ENCODE measurements around the gene RAB11FIP3.

RAB11FIP3 gene

DNA sequence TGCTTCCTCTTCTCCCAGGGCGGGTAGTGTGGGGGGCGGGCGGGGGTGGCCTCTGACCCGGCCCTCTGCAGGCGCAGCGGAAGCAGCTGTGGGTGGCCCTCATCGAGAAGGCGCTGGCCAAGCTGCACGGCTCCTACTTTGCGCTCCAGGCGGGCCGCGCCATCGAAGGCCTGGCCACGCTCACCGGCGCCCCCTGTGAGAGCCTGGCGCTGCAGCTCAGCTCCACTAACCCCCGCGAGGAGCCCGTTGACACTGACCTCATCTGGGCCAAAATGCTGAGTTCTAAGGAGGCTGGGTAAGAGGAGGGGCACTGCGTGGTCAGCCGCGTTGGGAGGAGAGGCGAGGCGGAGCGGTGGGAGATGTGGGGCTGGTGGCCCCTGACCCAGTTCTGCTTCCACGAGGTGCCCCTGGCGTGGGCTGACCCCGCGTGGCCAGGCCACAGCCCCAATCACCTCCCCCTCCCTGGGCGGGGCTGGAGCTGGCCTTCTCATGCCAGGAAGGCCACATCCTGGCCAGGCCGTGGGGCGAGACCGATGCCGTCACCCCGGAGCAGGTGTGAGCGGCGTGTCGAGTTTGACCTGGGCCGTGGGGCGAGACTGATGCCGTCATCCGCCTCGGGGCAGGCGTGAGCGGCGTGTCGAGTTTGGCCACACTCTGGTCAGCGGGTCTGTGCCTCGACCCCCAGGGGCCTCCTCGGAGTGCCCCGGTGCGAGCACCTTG is 124.3 kb downstream of the RAB11FIP3 start:
- Histone ChIP-seq H2AFZ (ENCODE audit: low read length) (no peak overlapping the region), H3K79me2 (ENCODE audit: low read length) (peaks cover 10% of the 10 kb centered on the region; the same call in 1 of the 2 replicates), H3K9me3 (replicated peaks; ENCODE audit: insufficient read depth, low read length) (no peaks in the 10 kb centered on the region), H3K27me3 (replicated peaks; ENCODE audit: insufficient read depth, low read length) (no peaks in the 10 kb centered on the region), H4K20me1 (ENCODE audit: insufficient read depth, low read length) (no peaks in the 10 kb centered on the region), H3K27ac (ENCODE audit: low read length) (no peak overlapping the region), H3K9me2 (replicated peaks; ENCODE audit: insufficient read depth, low read length) (no peaks in the 10 kb centered on the region), H3K36me3 (replicated peaks; ENCODE audit: insufficient read depth, low read length) (no peaks in the 10 kb centered on the region), H3K4me2 (ENCODE audit: low read depth, low read length) (no peak overlapping the region), H3K9ac (ENCODE audit: low read length) (no peak overlapping the region), H3F3A (ENCODE audit: insufficient read depth, low read length) (no peaks in the 10 kb centered on the region), H3K4me3 (ENCODE audit: low read length) (no peak overlapping the region), H3K4me1 (ENCODE audit: low read length) (no peaks in the 10 kb centered on the region)
- TF ChIP-seq EZH2phosphoT487 (IDR thresholded peaks at IDR 0.05; ENCODE audit: low read length) (no peak), EZH2 (optimal IDR thresholded peaks at IDR 0.05; ENCODE audit: low read depth, low read length) (no peak)
- TF ChIP-seq, protein P1, sequence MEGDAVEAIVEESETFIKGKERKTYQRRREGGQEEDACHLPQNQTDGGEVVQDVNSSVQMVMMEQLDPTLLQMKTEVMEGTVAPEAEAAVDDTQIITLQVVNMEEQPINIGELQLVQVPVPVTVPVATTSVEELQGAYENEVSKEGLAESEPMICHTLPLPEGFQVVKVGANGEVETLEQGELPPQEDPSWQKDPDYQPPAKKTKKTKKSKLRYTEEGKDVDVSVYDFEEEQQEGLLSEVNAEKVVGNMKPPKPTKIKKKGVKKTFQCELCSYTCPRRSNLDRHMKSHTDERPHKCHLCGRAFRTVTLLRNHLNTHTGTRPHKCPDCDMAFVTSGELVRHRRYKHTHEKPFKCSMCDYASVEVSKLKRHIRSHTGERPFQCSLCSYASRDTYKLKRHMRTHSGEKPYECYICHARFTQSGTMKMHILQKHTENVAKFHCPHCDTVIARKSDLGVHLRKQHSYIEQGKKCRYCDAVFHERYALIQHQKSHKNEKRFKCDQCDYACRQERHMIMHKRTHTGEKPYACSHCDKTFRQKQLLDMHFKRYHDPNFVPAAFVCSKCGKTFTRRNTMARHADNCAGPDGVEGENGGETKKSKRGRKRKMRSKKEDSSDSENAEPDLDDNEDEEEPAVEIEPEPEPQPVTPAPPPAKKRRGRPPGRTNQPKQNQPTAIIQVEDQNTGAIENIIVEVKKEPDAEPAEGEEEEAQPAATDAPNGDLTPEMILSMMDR (IDR thresholded peaks at IDR 0.05; ENCODE audit: low read length) = no peak
- DNase-seq = no peak

DNA sequence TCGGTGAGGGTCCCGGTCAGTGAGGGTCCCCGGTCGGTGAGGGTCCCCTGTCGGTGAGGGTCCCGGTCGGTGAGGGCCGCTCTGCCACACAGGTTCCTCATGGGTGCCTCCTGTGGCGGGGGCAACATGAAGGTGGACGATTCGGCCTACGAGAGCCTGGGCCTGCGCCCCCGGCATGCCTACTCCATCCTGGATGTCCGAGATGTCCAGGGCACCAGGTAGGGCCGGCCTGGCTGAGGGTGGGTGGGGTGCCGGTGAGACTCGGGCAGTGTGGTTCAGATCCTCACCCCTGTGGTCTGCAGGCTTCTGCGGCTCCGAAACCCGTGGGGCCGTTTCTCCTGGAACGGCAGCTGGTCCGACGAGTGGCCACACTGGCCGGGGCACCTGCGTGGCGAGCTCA is 125.8 kb downstream of the RAB11FIP3 start:
- no peak overlapping the region for H2AFZ ChIP-seq (ENCODE audit: low read length)
- H3K9me2 ChIP-seq (replicated peaks; ENCODE audit: insufficient read depth, low read length) = no peaks in the 10 kb centered on the region
- H4K20me1 ChIP-seq (ENCODE audit: insufficient read depth, low read length) = no peaks in the 10 kb centered on the region
- no peak overlapping the region for H3K4me2 ChIP-seq (ENCODE audit: low read depth, low read length)
- no peak for DNase-seq
- peaks cover 2% of the 10 kb centered on the region; the same call in 1 of the 2 replicates for H3K79me2 ChIP-seq (ENCODE audit: low read length)
- no peaks in the 10 kb centered on the region for H3K4me1 ChIP-seq (ENCODE audit: low read length)
- H3K27ac ChIP-seq (ENCODE audit: low read length) = no peak overlapping the region
- H3K36me3 ChIP-seq (replicated peaks; ENCODE audit: insufficient read depth, low read length) = no peaks in the 10 kb centered on the region
- no peaks in the 10 kb centered on the region for H3K9me3 ChIP-seq (replicated peaks; ENCODE audit: insufficient read depth, low read length)
- no peak overlapping the region for H3K4me3 ChIP-seq (ENCODE audit: low read length)
- H3K27me3 ChIP-seq (replicated peaks; ENCODE audit: insufficient read depth, low read length) = peaks cover 2% of the 10 kb centered on the region
- TF ChIP-seq EZH2 (optimal IDR thresholded peaks at IDR 0.05; ENCODE audit: low read depth, low read length) (no peak), EZH2phosphoT487 (IDR thresholded peaks at IDR 0.05; ENCODE audit: low read length) (no peak)
- TF ChIP-seq, protein P1 (IDR thresholded peaks at IDR 0.05; ENCODE audit: low read length) = no peak
- no peaks in the 10 kb centered on the region for H3F3A ChIP-seq (ENCODE audit: insufficient read depth, low read length)
- no peak overlapping the region for H3K9ac ChIP-seq (ENCODE audit: low read length)

DNA sequence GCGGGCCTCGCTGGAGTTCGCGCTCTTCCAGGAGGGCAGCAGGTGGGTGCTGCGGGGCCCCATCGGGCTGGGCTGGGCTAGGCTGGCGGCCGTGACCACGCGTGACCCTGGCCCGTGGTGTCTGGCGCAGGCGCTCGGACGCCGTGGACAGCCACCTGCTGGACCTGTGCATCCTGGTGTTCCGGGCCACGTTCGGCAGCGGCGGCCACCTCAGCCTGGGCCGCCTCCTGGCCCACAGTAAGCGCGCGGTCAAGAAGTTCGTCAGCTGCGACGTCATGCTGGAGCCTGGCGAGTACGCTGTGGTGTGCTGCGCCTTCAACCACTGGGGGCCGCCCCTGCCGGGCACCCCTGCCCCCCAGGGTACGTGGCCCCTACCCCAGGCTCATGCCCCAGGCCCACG is 126.7 kb downstream of the RAB11FIP3 start:
- H3K4me1 ChIP-seq (ENCODE audit: low read length) = no peaks in the 10 kb centered on the region
- H3K27me3 ChIP-seq (replicated peaks; ENCODE audit: insufficient read depth, low read length) = peaks cover 12% of the 10 kb centered on the region
- no peaks in the 10 kb centered on the region for H3F3A ChIP-seq (ENCODE audit: insufficient read depth, low read length)
- no peaks in the 10 kb centered on the region for H3K9me3 ChIP-seq (replicated peaks; ENCODE audit: insufficient read depth, low read length)
- no peaks in the 10 kb centered on the region for H3K79me2 ChIP-seq (ENCODE audit: low read length)
- H4K20me1 ChIP-seq (ENCODE audit: insufficient read depth, low read length) = no peaks in the 10 kb centered on the region
- DNase-seq = no peak
- TF ChIP-seq EZH2phosphoT487 (IDR thresholded peaks at IDR 0.05; ENCODE audit: low read length) (no peak), EZH2 (optimal IDR thresholded peaks at IDR 0.05; ENCODE audit: low read depth, low read length) (no peak)
- TF ChIP-seq, protein P1 (IDR thresholded peaks at IDR 0.05; ENCODE audit: low read length) = no peak
- H2AFZ ChIP-seq (ENCODE audit: low read length) = no peak overlapping the region
- H3K36me3 ChIP-seq (replicated peaks; ENCODE audit: insufficient read depth, low read length) = no peaks in the 10 kb centered on the region
- no peak overlapping the region for H3K4me3 ChIP-seq (ENCODE audit: low read length)
- H3K4me2 ChIP-seq (ENCODE audit: low read depth, low read length) = no peak overlapping the region
- no peak overlapping the region for H3K9ac ChIP-seq (ENCODE audit: low read length)
- no peaks in the 10 kb centered on the region for H3K9me2 ChIP-seq (replicated peaks; ENCODE audit: insufficient read depth, low read length)
- no peak overlapping the region for H3K27ac ChIP-seq (ENCODE audit: low read length)
